ENCODE measurements around the gene BNIP5.

BNIP5 gene

GRCh38 chr6:36361071-36361470 lies 24.4 kb upstream of the BNIP5 start:
- DNase-seq (ENCODE audit: low read depth): no peak
- no peak for TF ChIP-seq CTCF (IDR thresholded peaks at IDR 0.05; ENCODE audit: control insufficient read depth, insufficient read depth, low read depth, low read length, missing control alignments)
- H3K4me3 ChIP-seq (ENCODE audit: control insufficient read depth, low read depth, low read length): no peak overlapping the region

- no peak for DNase-seq (ENCODE audit: low read depth)
- TF ChIP-seq CTCF (IDR thresholded peaks at IDR 0.05; ENCODE audit: control insufficient read depth, insufficient read depth, low read depth, low read length, missing control alignments): peak; percentile 77
- H3K4me3 ChIP-seq (ENCODE audit: control insufficient read depth, low read depth, low read length): no peak overlapping the region
These were observed 23.8 kb upstream of the BNIP5 start for GRCh38 chr6:36360241-36361054.

GRCh38 chr6:36358226-36358915 lies 21.7 kb upstream of the BNIP5 start:
- no peak for DNase-seq (ENCODE audit: low read depth)
- TF ChIP-seq CTCF (IDR thresholded peaks at IDR 0.05; ENCODE audit: control insufficient read depth, insufficient read depth, low read depth, low read length, missing control alignments): no peak
- H3K4me3 ChIP-seq (ENCODE audit: control insufficient read depth, low read depth, low read length): no peak overlapping the region

- TF ChIP-seq CTCF (IDR thresholded peaks at IDR 0.05; ENCODE audit: control insufficient read depth, insufficient read depth, low read depth, low read length, missing control alignments): no peak
These were observed 21.2 kb upstream of the BNIP5 start for GRCh38 chr6:36357872-36358225.

GRCh38 chr6:36355819-36356218 lies 19.1 kb upstream of the BNIP5 start:
- peak; percentile 67 for DNase-seq (ENCODE audit: low read depth)
- TF ChIP-seq CTCF (IDR thresholded peaks at IDR 0.05; ENCODE audit: control insufficient read depth, insufficient read depth, low read depth, low read length, missing control alignments): no peak
- H3K4me3 ChIP-seq (ENCODE audit: control insufficient read depth, low read depth, low read length): no peak overlapping the region

More at GRCh38 chr6:36357872-36358225, 21.2 kb upstream of the BNIP5 start:
- DNase-seq (ENCODE audit: low read depth): no peak
- no peak overlapping the region for H3K4me3 ChIP-seq (ENCODE audit: control insufficient read depth, low read depth, low read length)

- no peak for DNase-seq (ENCODE audit: low read depth)
- no peak overlapping the region for H3K4me3 ChIP-seq (ENCODE audit: control insufficient read depth, low read depth, low read length)
- TF ChIP-seq CTCF (IDR thresholded peaks at IDR 0.05; ENCODE audit: control insufficient read depth, insufficient read depth, low read depth, low read length, missing control alignments): no peak
These were observed 16.8 kb upstream of the BNIP5 start for GRCh38 chr6:36353411-36353915.
